GM21381 (cell line): ENCODE results near the gene CCDC34.
"Not testable (repeated sequence)": the region's sequence is repeated elsewhere in the genome, so short reads cannot be mapped to it uniquely, and the experiment has no call there.

ENCODE experiments used
- ATAC-seq: cut with Tn5 transposase; IDR thresholded peaks from one replicate; pipeline ENCODE4 v1.9.1; 2021; ENCODE audit warnings: mild to moderate bottlenecking, moderate library complexity; ENCODE audit not compliant: unreplicated experiment

CCDC34 gene

DNA sequence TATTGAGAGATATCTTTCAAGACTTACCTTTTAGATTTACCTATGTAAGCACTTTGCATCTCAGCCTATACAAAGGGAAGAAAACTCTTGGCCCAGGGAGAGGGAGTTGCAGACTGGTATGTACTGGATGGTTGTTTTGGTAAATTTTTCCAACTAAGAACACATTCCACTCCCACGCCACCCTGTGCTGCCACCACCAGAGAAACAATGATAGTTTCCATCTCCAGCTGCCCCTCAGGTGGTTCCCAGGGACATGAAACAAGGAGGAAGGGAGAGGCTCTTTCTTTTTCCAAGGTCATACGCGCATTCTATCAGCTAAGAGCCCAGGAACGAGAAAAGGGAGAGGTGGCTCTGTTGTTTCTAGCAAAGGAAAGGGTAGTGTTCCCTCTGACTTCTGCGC lies 34.4 kb downstream of the CCDC34 start:
- no peak for ATAC-seq

DNA sequence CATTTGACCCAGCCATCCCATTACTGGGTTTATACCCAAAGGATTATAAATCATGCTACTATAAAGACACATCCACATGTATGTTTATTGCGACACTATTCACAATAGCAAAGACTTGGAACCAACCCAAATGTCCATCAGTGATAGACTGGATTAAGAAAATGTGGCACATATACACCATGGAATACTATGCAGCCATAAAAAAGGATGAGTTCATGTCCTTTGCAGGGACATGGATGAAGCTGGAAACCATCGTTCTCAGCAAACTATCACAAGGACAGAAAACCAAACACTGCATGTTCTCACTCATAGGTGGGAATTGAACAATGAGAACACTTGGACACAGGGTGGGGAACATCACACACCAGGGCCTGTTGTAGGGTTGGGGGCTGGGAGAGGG lies 36.0 kb downstream of the CCDC34 start:
- ATAC-seq = not testable (repeated sequence)

DNA sequence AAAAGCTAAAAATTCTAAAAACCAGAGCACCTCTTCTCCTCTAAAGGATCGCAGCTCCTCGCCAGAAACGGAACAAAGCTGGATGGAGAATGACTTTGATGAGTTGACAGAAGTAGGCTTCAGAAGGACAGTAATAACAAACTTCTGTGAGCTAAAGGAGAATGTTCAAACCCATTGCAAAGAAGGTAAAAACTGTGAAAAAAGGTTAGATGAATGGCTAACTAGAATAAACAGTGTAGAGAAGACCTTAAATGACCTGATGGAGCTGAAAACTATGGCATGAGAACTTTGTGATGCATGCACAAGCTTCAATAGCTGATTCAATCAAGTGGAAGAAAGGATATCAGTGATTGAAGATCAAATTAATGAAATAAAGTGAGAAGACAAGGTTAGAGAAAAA lies 40.8 kb downstream of the CCDC34 start:
- ATAC-seq = not testable (repeated sequence)

DNA sequence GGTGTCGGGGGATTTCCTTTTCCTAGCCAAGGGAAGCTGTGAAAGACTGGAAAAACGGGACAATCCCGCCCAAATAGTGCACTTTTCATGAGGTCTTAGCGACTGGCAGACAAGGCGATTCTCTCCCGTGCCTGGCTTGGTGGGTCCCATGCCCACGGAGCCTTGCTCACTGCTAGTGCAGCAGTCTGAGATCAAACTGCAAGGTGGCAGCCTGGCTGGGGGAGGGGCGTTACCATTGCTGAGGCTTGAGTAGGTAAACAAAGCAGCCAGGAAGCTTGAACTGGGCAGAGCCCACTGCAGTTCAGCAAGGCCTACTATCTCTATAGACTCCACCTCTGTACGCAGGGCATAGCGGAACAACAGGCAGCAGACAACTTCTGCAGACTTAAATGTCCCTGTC lies 41.7 kb downstream of the CCDC34 start:
- ATAC-seq = not testable (repeated sequence)

DNA sequence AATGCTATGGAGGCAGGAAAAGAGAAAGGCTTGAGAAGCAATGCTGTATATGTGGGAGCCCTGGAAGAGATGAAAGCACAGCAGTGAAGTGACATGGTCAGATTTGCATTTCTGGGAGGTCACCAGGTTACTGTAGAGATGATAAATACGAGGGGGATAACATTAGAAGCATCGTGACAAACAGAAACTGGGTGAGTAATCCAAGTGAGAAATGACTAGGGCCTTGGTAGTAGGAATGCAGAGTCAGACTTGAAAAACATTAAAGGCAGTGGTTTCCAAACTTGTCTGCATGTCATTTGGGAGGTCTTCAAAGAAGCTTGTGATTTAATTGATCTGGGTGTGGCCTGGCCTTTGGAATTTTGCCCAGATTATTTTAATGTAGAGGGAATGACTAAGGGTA lies 43.9 kb downstream of the CCDC34 start:
- ATAC-seq = peak; percentile 97

DNA sequence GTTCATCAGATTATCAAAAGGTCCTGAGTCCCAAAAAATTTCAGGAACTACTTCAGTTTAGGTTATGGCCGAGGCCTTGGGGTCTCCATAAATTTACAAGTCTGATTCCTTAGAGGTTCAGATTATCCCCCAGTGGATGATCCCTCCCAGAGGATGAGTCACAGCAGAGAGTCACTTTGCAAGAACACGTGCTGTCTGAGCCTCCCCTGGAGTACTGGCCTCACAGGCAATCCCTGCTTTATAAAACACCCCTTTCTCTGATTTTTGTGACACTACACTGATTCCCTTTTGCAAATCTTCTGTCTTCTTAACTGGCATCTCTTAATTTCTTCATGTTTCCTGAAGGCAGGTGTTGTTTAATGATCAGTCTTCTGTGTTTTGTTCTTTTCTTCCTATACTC lies 45.3 kb downstream of the CCDC34 start:
- no peak for ATAC-seq

DNA sequence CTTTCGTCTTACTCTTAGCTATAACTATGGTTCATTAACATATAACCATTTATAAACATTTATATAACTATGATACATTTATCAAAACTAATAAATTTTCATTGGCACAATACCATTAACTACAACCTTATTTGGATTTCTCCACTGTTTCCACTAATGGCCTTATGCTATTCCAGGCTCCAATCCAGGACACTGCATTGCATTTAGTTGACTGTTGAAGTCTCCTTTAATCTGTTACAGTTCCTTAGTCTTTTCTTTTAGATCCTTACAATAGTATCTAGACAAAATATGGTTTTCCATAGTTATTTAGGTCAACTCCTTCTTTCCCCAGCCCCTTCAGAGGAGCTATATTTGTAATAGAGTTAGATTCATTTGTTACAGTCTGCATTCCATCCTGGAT lies 47.2 kb downstream of the CCDC34 start:
- ATAC-seq = no peak

DNA sequence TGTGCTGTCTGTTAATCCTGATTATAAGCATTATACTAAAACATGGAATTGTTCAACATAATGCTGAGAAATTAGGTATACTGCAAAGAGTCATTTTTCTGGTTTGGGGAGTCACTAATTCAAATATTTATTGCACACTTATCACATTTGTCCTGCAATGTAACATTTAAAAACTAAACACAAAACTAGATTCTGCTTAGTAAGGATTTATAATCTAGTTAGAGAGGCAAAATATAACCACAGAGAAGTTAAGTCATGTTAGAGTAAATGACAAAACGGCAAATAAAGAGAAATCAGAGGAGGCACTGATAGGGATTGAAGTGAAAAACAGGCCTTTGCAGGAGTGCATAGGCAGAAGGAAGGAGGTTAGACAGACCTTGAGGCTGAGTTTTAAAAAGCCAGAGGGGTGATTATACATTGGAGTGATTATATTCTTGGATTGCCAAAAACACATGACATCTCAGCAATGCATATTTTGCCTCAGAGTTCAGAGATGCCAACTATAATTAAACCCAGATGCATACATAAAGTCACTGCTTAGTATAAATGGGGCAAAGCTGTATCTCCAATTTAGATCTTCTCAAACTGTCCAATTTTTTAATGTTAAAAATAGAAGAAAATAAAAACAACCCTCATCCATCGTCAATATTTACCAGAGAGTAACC lies 49.7 kb downstream of the CCDC34 start:
- no peak for ATAC-seq

DNA sequence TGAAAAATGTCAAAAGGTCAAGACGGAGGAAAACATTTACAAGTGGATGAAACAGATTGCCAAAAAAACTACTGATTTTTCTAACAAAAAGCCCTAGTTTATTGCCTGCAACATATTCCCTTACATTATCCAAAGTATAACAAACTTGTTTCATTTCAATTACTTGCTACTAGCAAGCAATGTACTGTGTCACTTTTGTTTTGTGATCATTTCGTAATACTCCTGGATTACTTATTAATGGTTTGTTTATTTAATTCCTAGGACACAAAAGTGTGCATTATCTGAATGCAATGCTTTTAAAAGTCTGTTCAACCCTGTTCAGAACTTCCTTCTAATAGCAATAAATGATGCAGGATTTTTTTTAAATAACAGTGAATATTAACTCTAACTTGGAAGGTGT lies 50.9 kb downstream of the CCDC34 start:
- no peak for ATAC-seq

DNA sequence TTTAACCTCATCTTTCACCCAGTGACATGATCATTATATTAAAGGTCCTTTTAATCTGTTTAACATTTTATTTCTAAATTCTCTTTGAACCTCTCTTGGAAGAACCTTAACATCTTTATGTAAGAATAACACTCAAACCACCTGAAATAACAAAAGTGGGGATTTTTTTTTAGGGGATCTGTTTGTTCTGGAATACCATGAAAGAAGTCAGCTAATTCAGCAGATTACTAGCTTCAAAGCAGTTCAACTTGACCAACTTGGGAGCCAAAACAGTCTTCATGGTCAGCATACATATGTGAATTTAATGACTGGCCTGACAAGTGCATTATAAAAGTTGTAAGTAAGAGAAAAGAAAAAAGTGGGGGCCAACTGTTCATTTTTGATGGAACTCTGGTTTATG lies 52.3 kb downstream of the CCDC34 start:
- ATAC-seq = no peak

DNA sequence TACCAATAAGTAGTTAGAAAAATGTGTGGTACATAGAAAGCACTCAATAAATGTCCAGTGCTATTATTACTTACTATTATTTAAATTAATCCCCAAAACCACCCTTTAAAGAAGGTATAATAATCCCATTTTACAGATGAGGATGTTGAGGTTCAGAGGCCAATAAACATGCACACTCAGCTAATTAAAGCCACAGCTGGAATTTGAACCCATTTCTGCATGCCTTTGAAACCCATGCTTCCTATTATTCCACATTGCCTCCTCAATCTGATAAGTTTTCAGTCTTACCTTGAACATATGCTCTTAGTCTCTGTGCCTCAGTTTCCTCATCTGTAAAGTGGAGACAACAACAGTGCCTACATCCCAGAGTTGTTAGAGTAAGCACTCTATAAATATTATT lies 52.8 kb downstream of the CCDC34 start:
- ATAC-seq = no peak

DNA sequence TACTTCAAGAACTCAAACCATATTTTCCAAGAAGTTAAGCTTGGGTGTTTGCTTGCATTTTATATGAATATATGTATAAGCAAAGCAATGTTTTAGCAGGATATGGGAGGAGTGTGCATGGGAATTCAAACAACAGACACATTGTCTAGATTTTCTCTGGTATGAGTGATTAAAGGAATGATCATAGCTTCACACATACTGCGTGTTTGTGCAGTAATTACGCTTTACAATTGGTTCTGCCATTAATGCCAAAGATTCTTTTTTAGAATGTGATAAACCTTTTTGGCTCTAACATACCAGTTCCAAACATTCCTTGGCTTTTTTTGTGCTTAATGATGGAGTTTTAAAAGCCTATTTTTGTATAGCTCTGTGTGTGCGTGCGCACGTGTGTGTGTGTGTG lies 54.0 kb downstream of the CCDC34 start:
- ATAC-seq = no peak

DNA sequence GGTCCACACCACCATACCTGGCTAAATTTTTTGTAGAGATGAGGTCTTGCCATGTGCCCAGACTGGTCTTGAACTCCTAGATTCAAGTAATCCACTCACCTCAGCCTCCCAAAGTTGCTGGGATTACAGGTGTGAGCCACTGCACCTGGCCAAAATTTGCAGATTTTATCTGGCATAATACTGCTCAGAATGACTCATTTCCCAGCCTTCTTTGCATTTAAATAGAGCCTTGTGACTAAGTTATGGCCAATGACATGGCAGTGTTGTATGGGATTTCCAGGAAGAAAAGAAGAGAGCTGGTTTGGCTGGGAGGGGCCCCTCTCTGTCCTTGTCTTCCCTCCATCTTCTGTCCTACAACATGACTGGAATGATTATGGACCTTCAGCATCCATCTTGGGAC lies 55.8 kb downstream of the CCDC34 start:
- ATAC-seq = no peak

DNA sequence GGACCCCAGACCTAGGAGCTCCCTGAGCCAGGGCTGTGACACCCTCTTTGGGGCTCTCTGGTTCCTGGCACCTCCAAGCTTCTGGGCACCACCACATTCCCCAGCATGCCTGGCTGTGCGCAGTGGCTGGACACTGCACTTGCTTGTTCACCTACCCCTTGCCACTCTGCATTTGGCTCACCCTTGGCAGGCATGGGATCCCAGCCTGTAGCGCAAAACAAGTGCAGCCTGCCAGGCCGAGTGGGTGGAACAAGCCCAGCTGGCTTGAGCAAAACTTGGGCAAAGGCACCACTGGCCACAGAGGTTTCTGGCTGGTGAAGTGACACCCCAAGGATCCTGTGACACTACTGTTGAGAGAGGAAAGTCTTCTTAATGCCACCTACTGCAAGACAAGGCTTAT lies 57.3 kb downstream of the CCDC34 start:
- no peak for ATAC-seq

DNA sequence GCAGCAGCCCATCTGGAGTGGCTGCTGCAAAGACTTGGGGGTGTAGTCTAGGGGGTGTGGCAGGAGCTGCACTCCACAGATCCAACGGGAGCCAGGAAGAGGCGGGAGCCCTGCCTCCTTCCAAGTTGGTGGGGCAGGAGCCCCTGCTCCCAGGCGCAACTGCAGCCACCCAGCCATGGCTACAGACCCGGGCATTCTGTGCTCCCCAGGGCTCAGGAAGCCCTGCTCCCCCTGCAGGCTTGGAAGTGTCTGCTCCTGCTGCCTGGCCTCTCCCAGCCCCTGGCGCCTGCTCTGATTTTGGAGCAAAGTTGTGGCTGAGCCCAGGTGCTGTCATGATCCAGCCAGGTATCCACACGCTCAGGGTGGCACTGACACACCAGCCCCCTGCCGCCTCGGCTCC lies 58.5 kb downstream of the CCDC34 start:
- no peak for ATAC-seq

DNA sequence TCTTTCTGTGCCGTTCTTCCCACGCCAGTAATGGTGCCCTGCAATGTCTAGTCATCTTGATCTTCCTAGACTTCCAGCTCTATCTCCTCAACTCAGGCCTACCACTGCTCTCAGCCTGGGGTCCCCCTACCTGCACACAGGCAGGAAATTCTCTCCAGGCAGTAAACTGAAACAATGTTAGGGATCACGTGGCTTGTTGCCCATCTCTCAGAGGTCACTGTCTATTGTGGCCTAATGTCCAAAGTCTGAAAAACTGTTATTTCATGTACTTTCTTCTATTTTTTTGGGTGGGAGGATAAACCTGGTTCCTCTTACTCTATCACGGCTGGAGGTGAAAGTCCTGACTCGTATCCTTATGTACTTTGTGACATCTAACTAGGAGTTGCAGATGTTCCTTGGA lies 59.1 kb downstream of the CCDC34 start:
- ATAC-seq = no peak

DNA sequence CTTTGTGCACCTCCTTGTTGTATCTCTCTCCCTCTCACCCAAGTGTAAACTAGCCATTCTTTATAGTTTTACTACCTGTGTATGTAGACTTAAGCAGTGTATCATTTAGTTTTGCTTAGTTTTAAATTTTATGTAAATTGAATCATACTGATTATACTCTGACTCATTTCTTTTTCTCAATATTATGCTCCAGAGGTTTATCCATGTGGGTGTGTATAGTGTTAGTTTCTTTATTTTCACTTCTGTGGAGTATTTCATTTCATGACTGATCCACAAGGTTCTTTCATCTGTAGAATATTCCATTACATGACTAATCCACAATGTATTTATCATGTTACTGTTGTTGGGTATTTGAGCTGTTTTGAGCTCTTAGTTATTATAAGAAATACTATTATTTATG lies 62.0 kb downstream of the CCDC34 start:
- ATAC-seq = no peak

DNA sequence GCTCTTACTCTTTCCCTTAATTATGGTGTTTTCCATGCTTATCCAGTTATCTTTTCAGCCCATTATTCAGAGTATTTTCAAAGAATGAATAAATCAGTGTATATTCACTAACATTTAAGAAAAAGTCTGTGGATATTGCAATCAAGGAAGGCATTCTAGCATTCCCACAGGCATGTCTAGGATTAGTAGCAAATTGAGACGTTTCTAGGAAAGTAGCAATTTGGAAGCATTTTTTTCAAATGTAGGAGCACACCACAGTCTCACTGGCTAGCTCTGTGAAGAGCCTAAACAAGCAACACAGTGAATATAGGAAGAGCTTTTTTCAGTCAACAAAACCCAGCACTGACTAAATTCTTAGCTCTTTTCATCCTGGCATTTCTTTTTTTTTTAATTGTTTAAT lies 65.4 kb downstream of the CCDC34 start:
- ATAC-seq = no peak

DNA sequence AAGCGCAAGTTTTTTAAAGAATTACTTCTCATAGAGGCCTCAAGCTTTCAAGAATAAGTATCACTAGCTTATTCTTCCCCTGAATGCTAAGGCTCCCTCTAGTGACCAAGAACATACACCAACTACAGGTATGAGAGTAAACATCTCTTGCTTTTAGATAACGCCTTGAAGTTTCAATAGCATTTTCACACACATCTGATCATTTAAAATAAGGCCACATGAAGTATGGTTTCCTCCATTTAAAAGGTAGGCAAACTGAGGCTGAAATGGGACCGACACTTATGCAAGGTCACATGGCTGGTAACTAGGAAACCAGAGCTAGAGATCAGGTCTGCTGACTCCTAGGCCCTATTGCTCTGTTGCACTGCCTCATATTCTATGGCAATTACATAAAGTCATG lies 66.5 kb downstream of the CCDC34 start:
- peak; percentile 75 for ATAC-seq

DNA sequence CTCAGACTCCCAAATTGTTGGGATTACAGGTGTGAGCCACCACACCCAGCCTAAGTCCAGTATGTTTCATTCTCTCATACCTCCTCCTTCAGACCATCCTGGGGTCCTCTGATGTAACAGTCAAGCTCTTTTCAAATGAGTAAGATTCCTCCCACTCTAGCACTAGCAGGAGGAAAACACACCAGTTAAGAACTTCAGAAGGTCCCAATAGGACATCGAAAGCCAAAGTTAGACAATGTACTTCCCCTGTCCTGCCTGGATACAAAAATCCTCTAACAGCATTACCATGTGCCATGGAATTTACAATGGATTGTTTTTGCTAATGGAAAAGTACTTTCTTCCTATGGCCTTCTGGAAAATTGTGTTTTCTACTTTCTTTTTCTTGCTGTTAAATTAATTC lies 67.1 kb downstream of the CCDC34 start:
- ATAC-seq = no peak

DNA sequence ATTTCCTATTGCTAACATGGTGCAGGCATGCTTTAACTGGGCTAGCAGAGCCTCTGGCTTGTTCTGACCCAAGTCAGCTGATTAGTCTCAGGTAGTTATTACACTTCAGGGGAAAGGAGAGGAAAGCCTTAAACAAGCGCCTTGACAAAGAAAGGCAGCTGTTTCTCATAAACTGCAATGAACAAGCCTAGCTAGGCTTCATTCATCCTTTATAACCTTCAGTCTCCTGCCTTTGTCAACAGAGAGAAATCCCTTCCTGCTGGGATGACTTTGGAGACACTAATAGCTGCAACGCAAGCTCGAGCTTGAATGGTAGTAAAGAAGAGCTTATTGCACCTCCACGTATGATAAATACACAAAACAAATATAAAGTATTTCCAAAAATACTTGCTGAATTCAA lies 68.4 kb downstream of the CCDC34 start:
- no peak for ATAC-seq

DNA sequence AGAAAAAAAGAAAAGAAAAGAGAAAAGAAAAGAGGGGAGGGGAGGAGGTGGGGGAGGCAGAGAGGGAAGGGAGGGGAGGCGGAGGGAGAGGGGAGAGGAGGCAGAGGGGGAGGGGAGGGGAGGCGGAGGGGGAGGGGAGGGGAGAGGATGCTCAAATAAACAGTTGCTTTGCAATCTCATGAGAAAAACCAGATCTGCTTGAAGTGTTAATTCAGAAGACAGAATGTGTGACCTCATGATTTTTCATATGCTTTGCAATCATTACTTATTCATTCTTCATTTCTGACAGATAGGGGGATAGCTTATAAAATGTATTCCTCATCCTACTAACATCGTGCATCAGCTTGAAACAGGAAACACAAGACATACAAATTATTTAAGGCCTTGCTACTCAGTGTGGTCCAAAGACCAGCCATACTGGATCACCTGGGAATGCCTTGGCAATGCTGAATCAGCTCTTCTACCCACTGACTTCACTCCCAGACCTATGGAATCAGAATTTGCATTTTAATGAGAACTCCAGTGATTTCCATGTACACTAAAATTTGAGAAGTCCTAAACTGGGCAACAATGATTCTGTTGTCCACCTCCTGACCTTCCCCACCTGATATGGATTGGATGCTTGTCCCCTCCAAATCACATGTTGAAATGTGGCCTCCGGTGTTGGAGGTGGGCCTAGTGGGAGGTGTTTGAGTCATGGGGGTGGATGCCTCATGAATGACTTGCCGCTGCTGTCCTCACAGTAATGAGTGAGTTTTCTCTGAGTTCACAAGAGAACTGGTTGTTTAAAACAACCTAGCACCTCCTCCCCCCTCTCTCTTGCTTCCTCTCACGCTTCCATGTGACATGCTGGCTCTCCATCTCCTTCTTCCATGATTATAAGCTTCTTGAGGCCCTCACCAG lies 69.2 kb downstream of the CCDC34 start:
- no peak for ATAC-seq

DNA sequence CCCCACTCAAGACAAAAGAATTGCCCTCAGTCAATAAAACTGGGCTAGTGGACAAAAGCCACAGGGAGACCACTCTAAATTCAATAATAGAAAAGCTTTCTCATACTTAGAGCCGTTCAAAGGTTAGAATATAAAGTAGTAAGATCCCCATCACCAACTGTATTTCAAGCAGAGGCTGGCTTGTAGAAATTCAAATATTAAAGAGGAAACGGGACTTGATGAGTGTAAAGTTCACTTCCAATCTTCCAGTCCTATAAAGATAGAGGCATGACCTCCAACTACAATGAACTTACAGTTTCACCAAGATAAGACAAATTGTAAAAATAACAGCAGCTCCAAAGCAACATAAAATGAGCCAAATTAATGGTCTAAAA lies 70.4 kb downstream of the CCDC34 start:
- no peak for ATAC-seq
